Activated CD8-positive, alpha-beta T cell treated with anti-CD3 and anti-CD28 coated beads, Interleukin-2, amount 10 ng/mL, durations not matched to agents 7 days and 5 days (primary cell): ENCODE data around the gene FOXE3. TPM values are rescaled to one million over a fixed set of nuclear protein-coding genes. Genes with fewer than 3 reads are reported as not detected.
"Not testable (repeated sequence)": the region's sequence is repeated elsewhere in the genome, so short reads cannot be mapped to it uniquely, and the experiment has no call there.

Source experiments
- ATAC-seq: fragments of 150-1000 bp; cut with Tn5 transposase; one replicate; pipeline ENCODE4 v1.10.0; 2021; ENCODE audit warnings: moderate library complexity
- CTCF ChIA-PET: fragments of 350-600 bp; sonication (Branson Sonifier 250); formaldehyde crosslinking; loops from one replicate; lab custom pipeline; 2021; ENCODE audit warnings: antibody characterized with exemption; lab: Charles Lee
- POLR2A ChIA-PET: fragments of 350-600 bp; sonication (Branson Sonifier 250); formaldehyde crosslinking; loops from one replicate; lab custom pipeline; 2021; ENCODE audit warnings: antibody characterized with exemption; lab: Charles Lee
- DNase-seq: peaks from one replicate; pipeline ENCODE4 v3.0.0-alpha.2; 2020
- H3K27ac Mint-ChIP-seq: one replicate; pipeline ENCODE4 v1.8.0; 2021; ENCODE audit warnings: mild to moderate bottlenecking, mixed read lengths
- H3K27me3 Mint-ChIP-seq: one replicate; pipeline ENCODE4 v1.8.0; 2021; ENCODE audit warnings: low read depth, mixed read lengths
- H3K36me3 Mint-ChIP-seq: one replicate; pipeline ENCODE4 v1.8.0; 2021; ENCODE audit warnings: low read depth, mixed read lengths
- H3K4me1 Mint-ChIP-seq: one replicate; pipeline ENCODE4 v1.8.0; 2021; ENCODE audit warnings: low read depth, mixed read lengths
- H3K4me3 Mint-ChIP-seq: one replicate; pipeline ENCODE4 v1.8.0; 2021; ENCODE audit warnings: mild to moderate bottlenecking, mixed read lengths
- H3K9me3 Mint-ChIP-seq: one replicate; pipeline ENCODE4 v1.8.0; 2022; ENCODE audit warnings: mixed read lengths; ENCODE audit not compliant: insufficient read depth
- total RNA-seq, 2 experiments: library from RNA; stranded (reverse); gene quantifications; one replicate each; pipeline ENCODE4 v1.2.3, GENCODE V29; 2021

FOXE3 gene
- total RNA-seq, 2 experiments from 2014 or later, result not detected

DNA sequence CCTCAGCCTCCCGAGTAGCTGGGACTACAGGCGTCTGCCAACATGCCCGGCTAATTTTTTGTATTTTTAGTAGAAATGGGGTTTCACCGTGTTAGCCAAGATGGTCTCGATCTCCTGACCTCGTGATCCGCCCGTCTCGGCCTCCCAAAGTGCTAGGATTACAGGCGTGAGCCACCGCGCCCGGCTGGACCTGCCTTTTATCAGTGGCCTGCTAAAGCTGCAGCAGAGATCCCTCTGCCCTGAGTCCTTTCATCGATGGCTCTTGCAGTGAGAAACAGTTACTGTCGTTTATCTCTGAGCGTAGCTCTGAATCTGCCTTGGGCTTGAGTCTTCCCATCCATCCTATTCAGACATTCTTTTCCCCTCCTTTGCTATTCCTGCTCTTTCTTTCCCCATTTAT, 41.5 kb downstream of the FOXE3 start:
- ATAC-seq, H3K27ac Mint-ChIP-seq, H3K4me3 Mint-ChIP-seq, H3K36me3 Mint-ChIP-seq, POLR2A ChIA-PET, DNase-seq, CTCF ChIA-PET, H3K4me1 Mint-ChIP-seq, H3K9me3 Mint-ChIP-seq: not testable (repeated sequence)
- H3K27me3 Mint-ChIP-seq, result peaks cover 38% of the 10 kb centered on the region

DNA sequence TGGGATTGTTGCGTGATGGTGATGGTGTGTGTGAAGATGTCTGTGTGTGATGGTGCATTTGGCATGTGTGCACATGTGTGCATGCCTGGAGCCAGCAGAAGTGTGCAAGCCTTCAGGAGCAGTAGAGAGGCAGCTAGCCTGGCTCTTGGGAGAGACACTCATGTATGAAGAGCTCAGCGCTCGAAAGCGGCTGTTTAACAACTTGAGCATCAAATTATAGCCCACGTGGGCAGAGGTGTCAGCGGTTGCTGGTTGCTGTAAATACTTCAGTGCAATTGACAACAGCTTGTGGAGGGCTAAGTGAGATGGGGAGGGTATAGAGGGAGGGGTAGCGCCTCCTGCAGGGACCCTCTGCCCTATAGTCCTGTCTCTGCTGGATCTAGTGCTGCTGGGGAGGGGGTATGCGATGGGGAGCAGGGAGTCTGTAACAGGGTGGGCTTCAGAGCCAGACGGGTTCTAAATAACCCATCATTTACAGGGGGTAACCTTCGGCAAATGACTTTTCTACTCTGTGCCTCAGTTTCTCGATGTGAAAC, 43.2 kb downstream of the FOXE3 start:
- H3K27me3 Mint-ChIP-seq, result peaks cover 40% of the 10 kb centered on the region
- no peaks in the 10 kb centered on the region for H3K4me1 Mint-ChIP-seq
- no peak overlapping the region for H3K4me3 Mint-ChIP-seq
- ChIA-PET CTCF (no interaction called here), POLR2A (no interaction called here)
- no peak overlapping the region for H3K27ac Mint-ChIP-seq
- ATAC-seq (no peak), DNase-seq (no peak)
- H3K36me3 Mint-ChIP-seq, result no peaks in the 10 kb centered on the region
- H3K9me3 Mint-ChIP-seq, result no peaks in the 10 kb centered on the region

DNA sequence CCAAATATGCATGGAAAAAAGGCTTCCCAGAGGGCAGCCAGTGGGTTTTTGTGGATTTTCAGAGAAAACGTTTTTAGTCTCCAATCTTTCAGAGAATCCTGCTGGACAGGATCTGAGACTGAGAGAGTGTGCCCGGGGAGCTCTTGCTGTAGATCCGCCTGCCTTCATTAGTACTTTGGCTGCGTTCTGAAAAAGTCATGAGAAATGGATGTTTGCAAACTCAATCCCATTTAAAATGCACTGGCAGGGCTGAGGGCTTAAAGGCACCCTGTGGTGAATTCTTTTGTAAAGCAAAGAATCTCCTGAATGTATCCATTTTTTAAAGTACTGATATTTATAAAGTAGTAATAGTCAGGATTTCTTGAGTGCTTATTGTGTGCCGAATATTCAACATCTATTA, 44.0 kb downstream of the FOXE3 start:
- H3K9me3 Mint-ChIP-seq, result no peaks in the 10 kb centered on the region
- no peaks in the 10 kb centered on the region for H3K36me3 Mint-ChIP-seq
- H3K4me3 Mint-ChIP-seq, result no peak overlapping the region
- POLR2A ChIA-PET, result no interaction called here
- H3K27me3 Mint-ChIP-seq, result peaks cover 40% of the 10 kb centered on the region
- H3K4me1 Mint-ChIP-seq, result no peaks in the 10 kb centered on the region
- no peak overlapping the region for H3K27ac Mint-ChIP-seq
- ATAC-seq, result no peak
- no peak for DNase-seq
- CTCF ChIA-PET, result no interaction called here

DNA sequence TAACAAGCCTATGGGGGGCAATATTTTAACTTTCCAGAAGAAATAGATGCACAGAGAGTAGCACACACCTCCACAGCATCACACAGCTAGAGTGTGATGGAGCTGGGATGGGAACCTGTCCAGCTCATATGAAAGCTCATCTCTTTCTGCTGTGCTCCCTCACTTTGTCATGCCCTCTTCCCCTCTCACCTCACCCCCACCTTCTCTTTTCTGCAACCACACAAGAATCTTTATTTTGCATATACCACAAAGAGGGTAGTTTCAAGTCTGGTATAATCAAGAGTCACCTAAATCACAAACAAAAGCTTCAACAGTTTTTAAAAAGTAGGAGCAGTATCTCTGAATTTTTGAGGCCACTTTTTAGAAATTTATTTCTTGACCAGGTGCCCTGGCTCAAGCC, 44.4 kb downstream of the FOXE3 start:
- peaks cover 40% of the 10 kb centered on the region for H3K27me3 Mint-ChIP-seq
- H3K9me3 Mint-ChIP-seq, result no peaks in the 10 kb centered on the region
- no peak overlapping the region for H3K27ac Mint-ChIP-seq
- no peak for ATAC-seq
- H3K36me3 Mint-ChIP-seq, result no peaks in the 10 kb centered on the region
- H3K4me1 Mint-ChIP-seq, result no peaks in the 10 kb centered on the region
- DNase-seq, result no peak
- CTCF ChIA-PET, result interaction anchor here (1.8 kb wide), 1 partner anchor 23 kb away, joined by 9 read pairs; the partner anchor contains the start of gene FOXD2
- no peak overlapping the region for H3K4me3 Mint-ChIP-seq
- POLR2A ChIA-PET, result no interaction called here

DNA sequence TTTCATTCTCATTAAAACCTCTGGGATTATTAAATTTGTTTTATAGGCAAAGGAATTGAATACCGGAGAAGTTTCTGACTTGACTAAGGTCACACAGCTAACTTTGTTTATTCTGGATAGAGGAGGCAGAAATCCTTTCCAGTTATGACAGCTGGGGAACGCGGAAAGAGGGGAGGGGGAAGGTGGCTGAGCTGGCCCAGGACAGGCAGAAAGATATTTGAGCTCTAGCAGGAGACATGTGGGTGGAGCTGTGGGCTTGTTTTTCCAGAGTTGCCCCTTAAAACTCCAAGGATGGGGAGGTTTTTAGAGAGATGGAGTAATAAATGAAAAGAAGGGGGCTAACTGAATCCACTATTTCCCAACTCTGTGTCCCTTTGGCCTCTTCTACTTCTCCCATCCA, 49.5 kb downstream of the FOXE3 start:
- no peaks in the 10 kb centered on the region for H3K36me3 Mint-ChIP-seq
- ChIA-PET CTCF (interaction anchor here (1.8 kb wide), 1 partner anchor 260 kb away, joined by 4 read pairs; no protein-coding TSS in a partner anchor), POLR2A (no interaction called here)
- no peak for ATAC-seq
- H3K9me3 Mint-ChIP-seq, result no peaks in the 10 kb centered on the region
- H3K27ac Mint-ChIP-seq, result no peak overlapping the region
- DNase-seq, result no peak
- H3K27me3 Mint-ChIP-seq, result peaks cover 26% of the 10 kb centered on the region
- no peak overlapping the region for H3K4me3 Mint-ChIP-seq
- H3K4me1 Mint-ChIP-seq, result no peaks in the 10 kb centered on the region

Other genes starting within 250 kb of the FOXE3 start
- not detected for gene PDZK1IP1, start 226.2 kb upstream of the FOXE3 start, total RNA-seq
- not detected for gene TAL1, start 184.1 kb upstream of the FOXE3 start, total RNA-seq
- 10 to 100 TPM; 48.0 to 50.1 TPM for gene STIL, start 102.1 kb upstream of the FOXE3 start, total RNA-seq
- gene CMPK1, start 82.5 kb upstream of the FOXE3 start, total RNA-seq, result 10 to 100 TPM; 95.3 to 98.8 TPM
- under 1 TPM; 0.24 to 0.31 TPM for gene FOXD2, start 21.8 kb downstream of the FOXE3 start, total RNA-seq